Transverse colon (tissue), 4 donors: ENCODE measurements around the gene SLC27A1.

Experiments
- EP300 ChIP-seq: sonication (generic); formaldehyde crosslinking; IDR thresholded peaks from one replicate; pipeline ENCODE4 v1.6.1; 2017; ENCODE audit warnings: antibody characterized with exemption, low read depth
- POLR2A ChIP-seq: fragments of 450-650 bp; IDR thresholded peaks from one replicate; pipeline ENCODE4 v1.6.1; 2016; ENCODE audit warnings: antibody characterized with exemption, mild to moderate bottlenecking, moderate library complexity
- POLR2AphosphoS5 ChIP-seq, 3 donors: sonication (generic); formaldehyde crosslinking; IDR thresholded peaks; one replicate each; pipeline ENCODE4 v1.6.1; 2016; ENCODE audit warnings: antibody characterized with exemption in 3 of 3
- TF ChIP-seq, protein P1 (sequence below), 5 experiments: fragments of 200-600 bp in 3 of 5; fragments of 450-650 bp in 2 of 5; sonication (generic) in 3 of 5; IDR thresholded peaks; 1 replicate in 2 of 5; 2 replicates in 3 of 5; pipeline ENCODE4 v1.5.1; 2016 to 2017; ENCODE audit warnings: antibody characterized with exemption in 5 of 5, inconsistent platforms in 3 of 5, mild to moderate bottlenecking in 2 of 5, moderate library complexity in 1 of 5

- TF ChIP-seq POLR2A (no peak), POLR2AphosphoS5 (IDR thresholded peaks at IDR 0.05) (no peak), EP300 (no peak)
- TF ChIP-seq, protein P1, sequence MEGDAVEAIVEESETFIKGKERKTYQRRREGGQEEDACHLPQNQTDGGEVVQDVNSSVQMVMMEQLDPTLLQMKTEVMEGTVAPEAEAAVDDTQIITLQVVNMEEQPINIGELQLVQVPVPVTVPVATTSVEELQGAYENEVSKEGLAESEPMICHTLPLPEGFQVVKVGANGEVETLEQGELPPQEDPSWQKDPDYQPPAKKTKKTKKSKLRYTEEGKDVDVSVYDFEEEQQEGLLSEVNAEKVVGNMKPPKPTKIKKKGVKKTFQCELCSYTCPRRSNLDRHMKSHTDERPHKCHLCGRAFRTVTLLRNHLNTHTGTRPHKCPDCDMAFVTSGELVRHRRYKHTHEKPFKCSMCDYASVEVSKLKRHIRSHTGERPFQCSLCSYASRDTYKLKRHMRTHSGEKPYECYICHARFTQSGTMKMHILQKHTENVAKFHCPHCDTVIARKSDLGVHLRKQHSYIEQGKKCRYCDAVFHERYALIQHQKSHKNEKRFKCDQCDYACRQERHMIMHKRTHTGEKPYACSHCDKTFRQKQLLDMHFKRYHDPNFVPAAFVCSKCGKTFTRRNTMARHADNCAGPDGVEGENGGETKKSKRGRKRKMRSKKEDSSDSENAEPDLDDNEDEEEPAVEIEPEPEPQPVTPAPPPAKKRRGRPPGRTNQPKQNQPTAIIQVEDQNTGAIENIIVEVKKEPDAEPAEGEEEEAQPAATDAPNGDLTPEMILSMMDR (IDR thresholded peaks at IDR 0.05): no peak
These were observed 9.0 kb downstream of the SLC27A1 start for GRCh38 chr19:17479325-17479791.
